ENCODE measurements around the gene LRSAM1.

The LRSAM1 gene

DNA sequence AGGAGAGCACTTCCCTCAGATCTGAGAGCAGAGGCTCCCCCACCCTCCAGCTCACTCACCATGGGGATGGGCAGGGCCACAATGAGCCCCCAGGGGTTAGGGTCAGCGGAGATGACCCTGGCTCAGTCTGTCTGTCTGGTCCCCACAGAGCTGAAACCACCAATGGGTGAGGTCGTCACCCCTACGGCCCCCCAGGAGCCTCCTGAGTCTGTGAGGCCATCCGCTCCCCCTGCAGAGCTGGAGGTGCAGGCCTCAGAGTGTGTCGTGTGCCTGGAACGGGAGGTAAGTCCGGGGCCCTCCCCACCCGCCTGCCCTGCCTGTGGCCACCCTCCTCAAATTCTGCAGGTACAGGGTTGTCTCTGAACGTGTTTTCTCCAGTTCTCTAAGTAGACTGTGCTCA is 49.6 kb downstream of the LRSAM1 start:
- H3K4me3 ChIP-seq (ENCODE audit: severe bottlenecking): no peak overlapping the region
- H3K27ac ChIP-seq (ENCODE audit: poor library complexity, severe bottlenecking): no peak overlapping the region
- TF ChIP-seq, protein P1, sequence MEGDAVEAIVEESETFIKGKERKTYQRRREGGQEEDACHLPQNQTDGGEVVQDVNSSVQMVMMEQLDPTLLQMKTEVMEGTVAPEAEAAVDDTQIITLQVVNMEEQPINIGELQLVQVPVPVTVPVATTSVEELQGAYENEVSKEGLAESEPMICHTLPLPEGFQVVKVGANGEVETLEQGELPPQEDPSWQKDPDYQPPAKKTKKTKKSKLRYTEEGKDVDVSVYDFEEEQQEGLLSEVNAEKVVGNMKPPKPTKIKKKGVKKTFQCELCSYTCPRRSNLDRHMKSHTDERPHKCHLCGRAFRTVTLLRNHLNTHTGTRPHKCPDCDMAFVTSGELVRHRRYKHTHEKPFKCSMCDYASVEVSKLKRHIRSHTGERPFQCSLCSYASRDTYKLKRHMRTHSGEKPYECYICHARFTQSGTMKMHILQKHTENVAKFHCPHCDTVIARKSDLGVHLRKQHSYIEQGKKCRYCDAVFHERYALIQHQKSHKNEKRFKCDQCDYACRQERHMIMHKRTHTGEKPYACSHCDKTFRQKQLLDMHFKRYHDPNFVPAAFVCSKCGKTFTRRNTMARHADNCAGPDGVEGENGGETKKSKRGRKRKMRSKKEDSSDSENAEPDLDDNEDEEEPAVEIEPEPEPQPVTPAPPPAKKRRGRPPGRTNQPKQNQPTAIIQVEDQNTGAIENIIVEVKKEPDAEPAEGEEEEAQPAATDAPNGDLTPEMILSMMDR (IDR thresholded peaks at IDR 0.05; ENCODE audit: poor library complexity, severe bottlenecking): no peak
- no peaks in the 10 kb centered on the region for H3K27me3 ChIP-seq (ENCODE audit: insufficient read depth, poor library complexity, severe bottlenecking)
- no peaks in the 10 kb centered on the region for H3K9me3 ChIP-seq (ENCODE audit: severe bottlenecking)
- peaks cover 63% of the 10 kb centered on the region for H3K36me3 ChIP-seq (ENCODE audit: low read depth)
- DNase-seq (ENCODE audit: low spot score) (no peak), ATAC-seq (ENCODE audit: low read depth) (no peak)
- H3K4me1 ChIP-seq (ENCODE audit: insufficient read depth, poor library complexity, severe bottlenecking): no peaks in the 10 kb centered on the region

DNA sequence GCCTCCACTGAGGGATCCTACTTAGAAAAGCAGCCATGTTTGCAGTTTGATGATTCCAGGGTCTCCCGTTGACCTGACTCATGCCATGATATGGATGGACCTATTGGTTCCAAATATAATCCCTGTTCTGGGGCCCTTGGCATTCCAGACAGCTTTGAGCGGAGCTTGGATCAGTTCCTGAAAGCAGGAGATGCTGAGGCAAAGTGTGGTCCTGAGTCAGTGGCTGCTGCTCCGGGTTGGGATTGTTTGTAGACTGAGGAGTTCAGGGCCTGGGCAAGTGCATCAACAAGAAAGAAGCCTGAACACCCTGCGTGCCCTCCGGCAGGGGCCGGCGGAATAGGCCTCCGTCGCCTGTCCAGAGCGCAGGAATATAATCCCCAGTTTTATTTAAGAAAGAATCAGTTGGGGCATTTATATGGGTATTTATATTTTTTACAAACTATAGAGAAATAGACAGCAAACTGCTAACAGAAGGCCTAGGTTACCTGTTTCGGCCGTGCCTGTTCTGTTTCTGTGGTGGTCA is 50.6 kb downstream of the LRSAM1 start:
- H3K27ac ChIP-seq (ENCODE audit: poor library complexity, severe bottlenecking): no peak overlapping the region
- ATAC-seq (ENCODE audit: low read depth): no peak
- TF ChIP-seq, protein P1 (IDR thresholded peaks at IDR 0.05; ENCODE audit: poor library complexity, severe bottlenecking): no peak
- H3K9me3 ChIP-seq (ENCODE audit: severe bottlenecking): no peaks in the 10 kb centered on the region
- no peaks in the 10 kb centered on the region for H3K27me3 ChIP-seq (ENCODE audit: insufficient read depth, poor library complexity, severe bottlenecking)
- no peak overlapping the region for H3K4me3 ChIP-seq (ENCODE audit: severe bottlenecking)
- peaks cover 61% of the 10 kb centered on the region for H3K36me3 ChIP-seq (ENCODE audit: low read depth)
- no peak for DNase-seq (ENCODE audit: low spot score)
- no peaks in the 10 kb centered on the region for H3K4me1 ChIP-seq (ENCODE audit: insufficient read depth, poor library complexity, severe bottlenecking)

DNA sequence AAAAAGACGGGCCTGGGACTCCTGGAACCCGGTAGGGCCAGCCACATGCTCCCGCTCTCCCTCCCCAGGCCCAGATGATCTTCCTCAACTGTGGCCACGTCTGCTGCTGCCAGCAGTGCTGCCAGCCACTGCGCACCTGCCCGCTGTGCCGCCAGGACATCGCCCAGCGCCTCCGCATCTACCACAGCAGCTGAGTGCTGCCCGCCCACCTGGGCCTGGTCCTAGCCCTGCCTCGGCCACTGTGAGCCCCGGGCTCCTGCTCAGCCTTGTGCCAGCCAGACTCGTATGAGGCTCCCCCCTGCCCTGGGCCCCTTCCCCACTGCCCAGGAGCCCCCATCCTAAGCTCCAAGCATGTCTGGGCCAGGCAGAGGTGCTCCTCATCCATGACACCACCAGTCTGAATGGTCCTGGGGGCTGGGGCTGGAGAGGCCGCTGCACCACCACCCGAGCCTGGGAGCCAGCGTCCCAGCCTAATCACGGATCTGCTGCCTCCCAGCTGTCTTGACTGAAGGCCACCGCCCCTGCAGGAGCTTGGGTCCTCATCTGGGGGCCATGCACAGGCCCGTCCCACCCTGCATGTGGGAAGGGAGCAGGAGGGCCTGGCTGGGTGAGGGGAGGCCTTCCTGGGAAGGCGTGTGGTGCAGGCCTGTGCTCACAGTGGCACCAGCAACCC is 51.5 kb downstream of the LRSAM1 start:
- H3K4me1 ChIP-seq (ENCODE audit: insufficient read depth, poor library complexity, severe bottlenecking): no peaks in the 10 kb centered on the region
- TF ChIP-seq, protein P1 (IDR thresholded peaks at IDR 0.05; ENCODE audit: poor library complexity, severe bottlenecking): no peak
- no peaks in the 10 kb centered on the region for H3K9me3 ChIP-seq (ENCODE audit: severe bottlenecking)
- peaks cover 66% of the 10 kb centered on the region for H3K36me3 ChIP-seq (ENCODE audit: low read depth)
- no peak overlapping the region for H3K27ac ChIP-seq (ENCODE audit: poor library complexity, severe bottlenecking)
- H3K27me3 ChIP-seq (ENCODE audit: insufficient read depth, poor library complexity, severe bottlenecking): no peaks in the 10 kb centered on the region
- DNase-seq (ENCODE audit: low spot score) (no peak), ATAC-seq (ENCODE audit: low read depth) (no peak)
- H3K4me3 ChIP-seq (ENCODE audit: severe bottlenecking): no peak overlapping the region

DNA sequence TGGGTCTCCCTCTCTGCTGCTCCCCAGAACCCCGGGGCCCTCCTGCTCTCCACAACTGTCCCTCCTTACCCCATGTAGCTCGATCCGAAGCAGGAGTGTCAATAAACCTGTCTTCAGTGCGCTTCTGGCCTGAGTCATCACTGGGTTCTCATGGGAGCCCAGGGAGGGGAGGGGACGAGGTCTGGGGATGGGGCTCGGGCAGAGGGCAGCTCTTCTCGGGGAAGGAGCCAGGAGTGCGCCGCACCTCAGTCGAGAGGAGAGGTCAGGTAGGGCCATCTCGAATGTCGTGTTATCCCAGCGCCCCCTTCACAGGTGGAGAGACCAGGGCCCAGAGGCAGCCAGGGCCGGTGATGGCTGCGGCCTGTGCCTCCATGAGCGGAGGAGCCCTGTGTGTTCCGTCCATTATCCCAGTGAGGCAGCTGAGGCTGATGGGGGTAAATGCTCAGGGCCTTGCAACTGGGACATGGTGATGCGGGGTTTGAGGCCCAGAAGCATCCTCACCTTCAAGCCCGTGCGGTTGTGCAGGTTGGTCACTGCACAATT is 52.1 kb downstream of the LRSAM1 start:
- peak overlapping the region; percentile 34 for H3K27ac ChIP-seq (ENCODE audit: poor library complexity, severe bottlenecking)
- no peaks in the 10 kb centered on the region for H3K9me3 ChIP-seq (ENCODE audit: severe bottlenecking)
- H3K4me3 ChIP-seq (ENCODE audit: severe bottlenecking): no peak overlapping the region
- TF ChIP-seq, protein P1 (IDR thresholded peaks at IDR 0.05; ENCODE audit: poor library complexity, severe bottlenecking): no peak
- H3K27me3 ChIP-seq (ENCODE audit: insufficient read depth, poor library complexity, severe bottlenecking): no peaks in the 10 kb centered on the region
- ATAC-seq (ENCODE audit: low read depth): no peak; the same call in 2 of the 3 replicates
- peaks cover 72% of the 10 kb centered on the region for H3K36me3 ChIP-seq (ENCODE audit: low read depth)
- DNase-seq (ENCODE audit: low spot score): no peak
- H3K4me1 ChIP-seq (ENCODE audit: insufficient read depth, poor library complexity, severe bottlenecking): no peaks in the 10 kb centered on the region
